Neural progenitor cell (in vitro differentiated cells): ENCODE measurements around the gene AHI1.

Source experiments
- CTCF ChIP-seq: fragments of 200-600 bp; sonication (generic); IDR thresholded peaks from 2 replicates; pipeline ENCODE4 v1.5.1; 2017; ENCODE audit warnings: antibody characterized with exemption, mild to moderate bottlenecking
- EZH2 ChIP-seq: fragments of 200-600 bp; sonication (generic); IDR thresholded peaks from 2 replicates; pipeline ENCODE4 v1.6.1; 2017; ENCODE audit warnings: antibody characterized with exemption, mild to moderate bottlenecking, moderate library complexity
- EZH2phosphoT487 ChIP-seq: fragments of 200-600 bp; sonication (generic); IDR thresholded peaks from 2 replicates; pipeline ENCODE4 v1.6.1; 2017; ENCODE audit warnings: antibody characterized with exemption

GRCh38 chr6:135479601-135480000 is 17.9 kb downstream of the AHI1 start:
- TF ChIP-seq CTCF (no peak), EZH2 (no peak), EZH2phosphoT487 (no peak)
